ENCODE results near the gene NFKBIE. TPM values are rescaled to one million over a fixed set of nuclear protein-coding genes. Genes with fewer than 3 reads are reported as not detected.

NFKBIE gene
- total RNA-seq, 1 donor from 2014 or later, result 10.9 TPM

DNA sequence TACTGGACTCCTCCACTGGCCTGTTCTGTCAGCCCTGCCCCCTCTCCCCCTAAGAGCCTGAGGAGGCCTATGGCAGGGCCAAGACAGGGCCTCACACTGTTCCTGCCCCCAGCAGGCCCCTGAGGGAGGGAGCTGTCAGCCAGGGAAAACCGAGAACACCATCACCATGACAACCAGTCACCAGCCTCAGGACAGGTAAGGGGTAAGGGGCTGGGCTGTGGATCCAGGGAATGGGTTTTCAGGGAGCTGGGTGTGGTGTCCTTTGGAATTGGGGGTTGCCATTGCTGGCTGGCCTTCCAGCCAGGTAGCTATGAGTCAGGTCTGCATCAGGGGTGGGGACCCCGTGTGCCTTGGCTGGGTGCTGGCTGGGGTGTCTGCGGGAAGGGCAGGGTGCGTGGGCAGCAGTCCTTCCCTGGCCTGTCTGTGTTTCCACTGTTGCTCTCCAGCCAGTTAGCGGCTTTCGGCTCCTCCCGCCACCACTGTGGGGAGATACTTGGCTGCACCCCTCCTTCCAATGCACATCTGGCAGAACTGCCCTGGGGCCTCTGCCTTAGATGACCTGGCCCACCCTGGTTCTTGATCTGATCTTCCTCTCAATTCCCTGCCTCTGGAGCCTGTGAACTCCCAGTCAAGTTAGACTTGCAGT, 38.1 kb downstream of the NFKBIE start:
- DNase-seq (ENCODE audit: low spot score), result no peak

DNA sequence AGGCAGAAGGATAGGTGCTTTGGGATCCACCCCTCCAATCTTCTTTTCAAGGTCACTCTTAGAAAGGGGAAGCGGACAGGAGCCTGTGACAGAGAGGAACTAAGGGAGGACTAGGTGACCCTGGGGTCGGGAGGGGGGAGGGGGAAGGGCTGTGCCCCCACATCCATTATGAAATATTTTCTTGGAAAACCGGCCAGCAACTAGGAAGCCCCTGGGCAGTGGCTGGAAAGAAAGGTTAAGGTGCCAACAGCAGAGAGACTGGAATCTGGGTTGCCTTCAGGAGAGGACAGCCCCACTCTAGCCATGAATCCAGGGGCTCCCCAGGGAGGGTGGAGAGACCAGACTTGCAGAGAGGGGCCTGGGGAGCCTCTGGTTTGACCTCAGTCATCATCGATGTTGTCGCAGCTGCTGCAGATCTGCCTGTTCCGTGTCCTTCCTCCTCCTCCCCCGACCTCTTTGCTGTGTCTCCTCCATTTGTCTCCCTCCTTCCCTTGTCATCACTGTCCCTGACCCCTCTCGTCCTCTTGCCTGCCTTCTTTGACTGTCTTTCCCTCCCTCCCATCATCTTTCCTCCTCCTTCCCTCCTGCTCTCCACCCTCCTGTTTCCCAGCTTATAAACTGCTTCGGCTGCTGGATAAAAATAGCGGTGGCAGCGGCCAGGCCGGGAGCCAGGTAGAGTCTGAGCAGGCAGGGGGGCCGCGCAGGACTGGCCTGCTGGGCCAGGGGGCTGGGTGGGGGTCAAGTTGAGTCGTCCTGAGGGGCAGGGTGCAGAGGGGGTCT, 38.8 kb downstream of the NFKBIE start:
- DNase-seq (ENCODE audit: low spot score), result no peak

DNA sequence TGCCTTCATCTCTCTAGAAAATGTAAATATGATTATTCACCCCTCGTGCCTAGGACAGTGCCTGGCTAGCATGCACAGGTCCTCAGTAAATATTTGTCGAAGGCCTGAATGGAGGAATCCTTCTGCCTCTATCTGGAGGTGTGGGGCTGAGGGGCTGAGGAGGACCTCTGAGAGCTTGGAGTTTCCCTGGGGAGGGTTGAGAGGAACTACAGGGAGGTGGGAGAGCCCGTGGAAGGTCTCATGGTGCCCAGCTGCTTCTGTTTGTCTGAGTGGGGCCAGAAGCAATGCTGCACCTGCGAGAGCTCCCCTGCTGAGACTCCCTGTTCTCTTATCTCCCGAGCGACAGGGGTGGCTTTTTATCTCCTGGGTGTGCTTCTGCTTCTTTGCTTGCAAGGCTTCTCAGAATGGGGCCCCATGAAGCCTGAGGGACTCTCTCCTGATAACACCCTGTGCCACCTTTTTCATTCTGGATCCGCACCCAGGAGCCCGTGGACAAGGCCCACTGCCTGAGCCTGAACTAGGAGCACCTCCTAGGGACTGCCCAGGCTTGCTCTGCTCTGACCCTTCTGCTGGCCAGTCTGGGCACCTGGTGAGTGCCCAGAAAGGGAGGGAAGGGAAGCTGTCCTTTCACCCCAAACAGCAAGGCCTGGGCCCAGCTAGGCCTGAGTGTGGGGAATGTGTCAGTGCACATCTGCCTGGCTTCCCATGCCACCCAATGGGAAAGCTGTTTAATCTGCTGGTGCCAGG, 39.6 kb downstream of the NFKBIE start:
- no peak for DNase-seq (ENCODE audit: low spot score)

DNA sequence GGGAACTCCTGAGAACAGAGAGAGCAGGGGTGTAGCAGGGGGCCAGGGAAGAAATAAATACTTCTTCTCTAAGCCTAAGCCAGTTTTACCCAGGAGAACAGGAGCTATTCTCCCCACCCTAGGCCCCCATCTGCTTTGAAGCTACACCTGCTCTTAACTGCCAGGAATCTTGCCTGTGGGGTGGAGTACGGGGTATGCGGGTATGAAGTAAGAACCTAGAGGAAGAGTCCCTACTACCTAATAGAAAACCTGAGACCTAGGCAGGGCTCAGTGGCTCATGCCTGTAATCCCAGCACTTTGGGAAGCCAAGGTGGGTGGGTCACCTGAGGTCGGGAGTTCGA, 40.4 kb downstream of the NFKBIE start:
- DNase-seq (ENCODE audit: low spot score), result no peak

DNA sequence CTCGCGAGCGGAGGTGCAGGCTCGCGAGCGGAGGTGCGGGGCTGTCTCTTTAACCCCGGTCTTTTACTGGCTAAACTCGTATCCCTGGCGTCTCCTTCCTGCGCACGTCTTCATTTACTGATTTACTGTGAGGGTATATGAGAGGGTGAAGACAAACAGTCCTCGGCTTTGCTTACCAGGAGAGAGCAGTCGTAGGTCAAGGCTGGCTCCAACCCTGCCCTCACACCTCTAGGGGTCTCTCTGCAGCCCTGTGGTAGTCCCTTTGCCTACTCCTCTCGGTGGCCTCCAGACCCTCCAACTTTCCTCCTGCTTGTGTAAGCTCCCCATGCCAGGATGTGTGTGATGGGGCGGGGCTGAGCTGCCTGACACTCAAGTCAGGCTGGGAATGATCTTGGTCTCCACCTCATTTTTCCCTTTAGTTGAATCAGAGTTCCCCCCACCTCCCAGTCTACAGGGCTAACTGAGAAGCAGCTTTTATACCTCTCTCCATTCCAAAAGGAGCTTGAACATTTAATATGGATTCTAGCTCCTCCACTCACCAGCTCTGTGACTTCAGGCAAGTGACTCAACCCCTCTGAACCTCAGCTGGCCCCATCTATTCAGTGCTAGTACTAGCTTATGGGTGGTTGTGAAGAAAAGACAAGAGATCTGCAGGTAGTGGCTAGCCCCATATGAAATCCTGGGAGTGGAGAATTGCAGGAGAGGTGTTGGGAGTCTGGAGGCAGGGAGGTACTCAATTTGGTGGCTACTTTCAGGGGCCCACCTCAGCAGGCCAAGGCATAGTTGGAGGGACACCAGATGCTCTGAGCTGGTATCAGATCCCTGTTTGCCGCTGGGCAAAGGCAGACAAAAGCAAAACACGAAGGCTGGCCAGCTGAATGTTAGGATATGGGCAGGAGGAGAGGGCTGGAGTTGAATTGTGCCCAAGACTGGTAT, 41.1 kb downstream of the NFKBIE start:
- no peak for DNase-seq (ENCODE audit: low spot score)

DNA sequence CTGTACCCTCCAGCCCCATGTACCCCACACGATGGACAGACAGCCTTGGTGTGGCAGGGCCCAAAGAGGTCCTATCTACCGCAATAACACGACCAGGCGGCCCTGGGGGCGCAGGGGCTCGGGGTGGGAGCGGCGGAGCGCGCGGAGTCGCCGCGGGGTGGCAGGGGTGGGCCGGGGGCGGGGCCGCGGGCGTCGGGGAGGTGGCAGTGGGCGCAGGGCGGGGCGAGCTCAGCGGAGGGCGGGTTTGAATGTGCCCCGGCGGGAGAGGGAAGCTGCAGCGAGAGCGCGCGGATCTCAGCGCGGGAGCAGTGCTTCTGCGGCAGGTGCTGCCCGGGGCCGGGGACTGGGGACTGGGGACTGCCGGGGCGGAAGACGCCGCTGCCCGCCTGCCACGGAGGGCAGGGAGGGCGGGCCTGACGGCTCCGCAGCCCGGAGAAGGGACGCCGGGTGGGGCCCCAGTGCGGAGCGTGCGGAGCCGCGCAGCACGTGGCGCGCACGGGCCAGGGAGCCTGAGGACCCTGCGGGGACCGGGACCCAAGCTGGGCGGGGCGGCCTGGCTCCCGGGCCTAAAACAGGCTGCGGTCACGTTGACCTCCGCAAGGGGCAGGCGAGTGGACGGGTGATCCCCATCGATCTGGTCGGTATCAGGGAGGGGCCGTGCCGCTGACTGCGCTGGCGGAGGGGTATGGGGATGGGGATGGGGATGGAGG, 41.9 kb downstream of the NFKBIE start, which contains the start of gene SLC29A1:
Gene SLC29A1, plus strand, starts transcription at position 277 of the 710 bp plus-strand sequence. CDS start 3,719 bp downstream, outside the sequence.
- peak; percentile 69 for DNase-seq (ENCODE audit: low spot score)

DNA sequence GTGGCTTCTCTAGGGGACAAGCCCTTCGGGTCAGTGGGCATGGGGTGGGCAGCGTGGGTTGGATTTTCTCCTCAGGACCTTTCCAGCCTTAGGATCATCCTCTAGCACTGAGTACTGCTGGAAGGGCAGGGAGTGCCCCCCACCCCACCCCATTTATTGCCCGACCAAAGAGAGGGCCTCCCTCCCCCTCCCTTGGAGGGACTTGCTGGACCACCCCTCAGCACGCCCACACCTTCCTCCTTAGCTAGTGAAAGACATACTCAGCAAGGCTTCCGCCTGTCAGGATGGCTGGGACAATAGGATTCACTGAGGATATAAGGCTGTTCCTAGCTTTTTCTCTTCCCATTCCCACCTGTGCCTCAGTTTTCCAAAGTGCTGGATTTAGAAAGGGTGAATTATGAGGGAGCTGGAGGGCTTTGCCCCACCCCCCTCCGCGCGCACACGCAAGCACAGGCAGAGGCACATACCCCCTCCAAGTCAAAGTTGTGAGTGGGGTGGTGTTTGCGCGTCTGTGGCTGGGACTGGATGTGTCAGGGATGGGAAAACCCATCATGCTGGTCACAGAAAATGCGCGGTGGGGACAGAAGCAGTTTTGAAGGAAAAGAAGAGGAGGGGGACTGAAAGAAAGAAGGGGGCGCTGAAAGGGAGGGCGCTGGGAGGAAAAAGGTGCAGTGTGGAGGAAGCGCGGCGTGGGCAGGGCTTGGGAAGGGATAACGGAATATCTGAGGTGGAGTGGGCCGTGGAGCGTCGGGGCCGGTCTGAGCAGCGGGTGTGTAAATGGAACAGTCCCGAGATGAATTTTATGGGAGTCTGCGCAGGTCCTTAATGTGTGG, 42.6 kb downstream of the NFKBIE start:
- DNase-seq (ENCODE audit: low spot score), result no peak

DNA sequence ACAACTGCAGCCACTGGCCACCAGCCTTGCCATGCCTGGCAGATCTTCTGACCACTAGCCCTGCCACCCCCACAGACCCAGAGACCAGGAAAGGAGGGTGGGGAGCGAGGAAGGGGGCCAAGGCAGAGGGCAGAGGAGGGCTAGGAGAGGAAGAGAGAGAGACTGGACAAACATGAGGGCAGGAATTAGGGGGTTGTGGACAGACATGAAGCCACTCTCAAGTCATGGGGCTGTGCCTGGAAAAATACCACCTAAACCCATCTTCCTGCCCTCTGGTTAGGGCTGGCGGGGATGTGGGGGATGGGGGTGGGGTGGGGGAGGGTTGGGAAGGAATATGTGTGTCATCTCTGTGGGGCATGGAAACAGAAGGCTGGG, 43.4 kb downstream of the NFKBIE start:
- no peak for DNase-seq (ENCODE audit: low spot score)

DNA sequence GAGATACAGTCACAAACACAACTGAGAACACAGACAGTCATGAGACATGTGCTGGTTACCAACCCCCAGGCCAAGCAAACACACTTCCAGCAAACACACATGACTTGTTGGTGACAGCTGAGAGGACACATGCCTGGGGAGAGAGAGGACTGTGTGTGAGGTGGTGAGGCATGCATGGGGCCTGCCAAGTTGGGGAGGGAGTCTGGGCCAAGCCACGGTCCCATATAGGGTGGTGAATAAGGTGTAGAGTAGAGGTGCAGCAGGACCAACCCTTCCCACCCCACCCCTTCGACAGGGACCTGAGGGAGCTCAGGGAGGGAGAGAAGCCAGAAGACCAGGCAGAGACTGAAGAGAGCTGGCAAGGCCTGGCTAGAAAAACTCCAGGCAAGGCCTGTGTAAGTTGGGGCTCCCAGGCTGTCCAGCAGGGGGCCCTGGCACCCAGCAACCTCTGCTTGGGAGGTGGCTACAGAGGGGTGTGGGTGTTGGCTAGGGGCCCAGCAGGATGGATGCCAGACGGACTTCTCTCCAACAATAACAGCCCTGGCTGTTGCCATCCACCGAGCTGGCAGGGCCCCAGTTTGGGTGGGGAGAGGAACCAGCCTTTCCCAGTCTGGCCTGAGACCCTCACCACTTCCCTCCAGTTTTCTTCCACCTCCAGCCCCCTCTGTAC, 43.9 kb downstream of the NFKBIE start:
- peak; percentile 94 for DNase-seq (ENCODE audit: low spot score)

DNA sequence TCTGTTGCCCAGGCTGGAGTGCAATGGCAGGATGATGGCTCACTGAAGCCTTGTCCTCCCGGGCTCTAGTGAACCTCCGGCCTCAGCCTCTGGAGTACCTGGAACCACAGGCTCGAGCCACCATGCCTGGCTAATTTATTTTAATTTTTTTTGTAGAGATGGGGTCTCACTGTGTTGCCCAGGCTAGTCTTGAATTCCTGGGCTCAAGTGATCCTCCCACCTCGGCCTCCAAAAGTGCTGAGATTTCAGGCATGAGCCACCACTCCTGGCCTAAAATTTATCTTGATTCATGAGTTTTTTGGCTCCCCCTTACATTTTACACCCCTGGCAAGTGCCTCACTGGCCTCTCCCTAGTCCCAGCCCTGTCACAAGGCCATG, 44.4 kb downstream of the NFKBIE start:
- DNase-seq (ENCODE audit: low spot score), result no peak

DNA sequence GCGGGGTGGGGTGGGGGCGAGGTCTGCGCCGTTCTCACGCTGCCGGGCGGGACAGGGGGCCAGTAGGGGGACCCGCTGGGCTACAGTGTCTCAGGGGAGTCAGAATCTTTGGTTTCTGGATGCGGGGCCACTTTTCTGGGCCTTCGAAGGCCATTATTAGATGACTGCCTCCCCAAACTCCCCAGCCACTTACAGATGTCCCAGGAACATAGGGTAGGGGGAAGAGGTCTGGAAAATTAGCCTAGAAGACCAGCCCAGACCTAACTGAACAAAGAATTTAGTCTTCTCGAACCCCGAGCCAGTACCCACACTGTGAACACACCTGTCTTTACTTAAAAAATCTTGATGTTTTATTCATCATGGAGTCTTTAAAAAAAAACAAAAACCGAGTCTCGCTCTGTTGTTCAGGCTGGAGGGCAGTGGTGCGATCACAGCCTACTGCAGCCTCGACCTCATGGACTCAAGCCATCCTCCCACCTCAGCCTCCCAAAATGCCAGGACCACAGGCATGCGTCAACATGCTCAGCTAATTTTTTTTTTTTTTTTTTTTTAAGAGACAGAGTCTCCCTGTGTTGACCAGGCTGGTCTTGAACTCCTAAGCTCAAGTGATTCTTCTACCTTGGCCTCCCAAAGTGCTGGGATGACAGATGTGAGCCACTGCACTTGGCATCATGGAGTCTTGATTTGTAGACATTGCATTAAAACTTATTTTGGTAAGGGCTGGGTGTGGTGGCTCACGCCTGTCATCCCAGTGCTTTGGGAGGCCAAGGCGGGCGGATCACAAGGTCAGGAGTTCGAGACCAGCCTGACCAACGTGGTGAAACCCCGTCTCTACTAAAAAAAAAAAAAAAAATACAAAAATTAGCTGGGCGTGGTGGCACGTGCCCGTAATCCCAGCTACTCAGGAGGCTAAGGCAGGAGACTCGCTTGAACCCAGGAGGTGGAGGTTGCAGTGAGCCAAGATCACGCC, 45.3 kb downstream of the NFKBIE start:
- DNase-seq (ENCODE audit: low spot score), result no peak

DNA sequence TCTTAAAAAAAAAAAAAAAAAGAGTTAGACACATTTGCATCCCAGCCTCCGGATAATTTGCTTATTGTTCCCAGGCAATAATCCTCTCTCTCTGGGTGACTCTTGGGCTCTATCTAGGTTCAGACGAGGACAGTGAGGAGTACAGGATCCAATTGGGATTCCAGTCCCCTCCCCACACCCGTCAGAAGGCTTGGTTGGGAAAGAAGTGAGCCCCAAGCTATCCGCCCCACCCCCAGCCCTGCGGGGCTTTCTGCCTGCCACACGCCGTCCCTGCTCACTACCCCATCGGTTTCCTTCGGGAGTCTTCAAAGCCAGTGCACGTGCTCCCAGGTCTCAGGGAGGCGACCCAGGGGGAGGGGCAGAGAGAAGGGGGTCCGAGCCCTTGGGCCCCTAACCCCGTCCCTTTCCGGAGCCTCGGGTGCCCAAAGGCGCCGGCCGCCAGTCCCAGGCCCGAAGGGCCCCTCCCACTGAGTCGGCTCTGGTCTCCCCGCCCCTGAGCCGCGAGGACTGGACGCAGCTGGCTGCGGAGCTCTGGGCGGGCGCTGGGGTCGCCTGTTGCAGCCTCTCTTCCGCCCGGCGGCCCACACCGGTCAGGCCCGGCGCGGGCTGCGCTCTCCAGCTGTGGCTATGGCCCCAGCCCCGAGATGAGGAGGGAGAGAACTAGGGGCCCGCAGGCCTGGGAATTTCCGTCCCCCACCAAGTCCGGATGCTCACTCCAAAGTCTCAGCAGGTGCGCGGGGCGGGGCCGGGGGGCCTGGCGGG, 46.1 kb downstream of the NFKBIE start:
- DNase-seq (ENCODE audit: low spot score), result peak; percentile 79

DNA sequence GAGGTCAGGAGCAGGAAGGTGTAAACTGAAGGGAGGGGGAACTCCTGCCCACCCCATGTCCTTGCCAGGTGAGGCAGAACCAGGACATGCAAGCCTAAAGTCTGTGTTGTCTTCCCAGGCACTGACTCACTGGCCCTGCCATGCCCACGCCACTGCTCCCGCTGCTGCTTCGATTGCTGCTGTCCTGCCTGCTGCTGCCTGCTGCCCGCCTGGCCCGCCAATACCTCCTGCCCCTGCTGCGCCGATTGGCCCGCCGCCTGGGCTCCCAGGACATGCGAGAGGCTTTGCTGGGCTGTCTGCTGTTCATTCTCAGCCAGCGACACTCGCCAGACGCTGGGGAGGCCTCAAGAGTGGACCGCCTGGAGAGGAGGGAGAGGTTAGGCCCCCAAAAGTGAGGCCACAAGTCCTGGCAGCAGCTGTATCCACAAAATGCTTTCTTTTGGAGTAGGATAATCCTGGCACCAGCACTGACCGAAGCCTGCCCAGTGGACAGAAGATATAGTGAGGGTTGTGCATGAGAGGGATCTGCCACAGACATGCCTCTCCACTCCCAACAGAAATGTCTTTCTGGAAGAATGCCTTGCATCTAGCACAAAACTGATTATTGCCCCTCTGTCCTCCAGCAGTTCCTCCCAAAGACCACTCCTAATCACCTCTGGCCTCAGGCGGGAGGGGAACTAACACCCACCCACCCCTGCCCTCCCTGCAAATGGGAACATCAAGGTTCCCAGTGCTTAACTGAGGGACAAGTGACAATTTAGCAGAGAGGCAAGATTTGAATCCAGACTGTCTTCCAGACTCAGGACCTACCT, 47.8 kb downstream of the NFKBIE start:
- no peak for DNase-seq (ENCODE audit: low spot score)

DNA sequence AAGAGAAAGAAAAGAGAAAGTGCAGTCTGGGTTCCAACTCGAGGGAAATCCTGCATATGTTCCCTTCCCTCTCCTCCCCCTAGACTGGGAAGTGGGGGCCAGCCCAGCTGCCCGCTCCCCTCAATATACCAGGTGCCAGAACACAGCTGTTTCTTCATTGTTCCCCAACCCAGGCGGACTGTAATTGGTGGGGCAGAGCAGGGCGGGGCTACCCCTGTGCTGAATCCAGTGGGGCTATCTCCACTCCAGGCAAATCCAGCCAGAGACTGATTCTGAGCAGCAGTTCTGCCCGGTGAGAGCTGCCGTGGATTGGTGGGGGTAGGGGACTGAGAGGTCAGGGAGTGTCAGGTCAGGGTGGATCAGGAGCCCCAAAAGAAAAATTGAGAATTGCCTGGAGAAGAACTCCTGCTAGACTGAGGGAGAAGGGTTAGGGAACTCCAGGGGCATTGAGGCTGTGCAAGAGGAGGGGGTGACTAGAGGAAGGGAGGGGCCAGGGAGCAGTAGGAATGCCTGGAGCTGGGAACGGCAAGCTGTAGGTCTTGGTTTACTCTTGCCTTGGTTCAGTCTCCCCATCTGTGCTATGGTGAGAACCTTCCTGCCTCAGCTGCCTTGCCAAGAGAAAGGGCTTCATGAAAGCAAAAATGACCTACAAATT, 48.5 kb downstream of the NFKBIE start, which contains the start of gene MYMX:
Gene MYMX, plus strand, starts transcription at position 250 of the 655 bp plus-strand sequence. CDS start 546 bp downstream, outside the sequence.
- DNase-seq (ENCODE audit: low spot score), result no peak

DNA sequence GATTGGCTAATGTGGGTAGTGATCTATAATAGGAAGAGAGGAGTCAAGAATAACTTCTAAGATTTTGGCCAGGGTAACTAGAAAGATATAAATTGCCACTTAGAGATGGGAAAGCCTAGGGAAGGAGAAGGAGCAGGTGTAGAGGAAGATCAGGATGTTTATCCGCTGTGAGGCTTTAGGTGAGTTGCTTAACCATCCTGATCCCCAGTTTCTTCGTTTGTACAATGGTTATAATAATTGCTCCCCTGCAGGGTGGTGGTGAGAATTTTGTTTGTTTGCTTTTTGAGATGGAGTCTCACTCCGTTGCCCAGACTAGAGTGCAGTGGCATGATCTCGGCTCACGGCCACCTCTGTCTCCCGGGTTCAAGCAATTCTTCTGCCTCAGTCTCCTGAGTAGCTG, 51.0 kb downstream of the NFKBIE start:
- DNase-seq (ENCODE audit: low spot score), result no peak

DNA sequence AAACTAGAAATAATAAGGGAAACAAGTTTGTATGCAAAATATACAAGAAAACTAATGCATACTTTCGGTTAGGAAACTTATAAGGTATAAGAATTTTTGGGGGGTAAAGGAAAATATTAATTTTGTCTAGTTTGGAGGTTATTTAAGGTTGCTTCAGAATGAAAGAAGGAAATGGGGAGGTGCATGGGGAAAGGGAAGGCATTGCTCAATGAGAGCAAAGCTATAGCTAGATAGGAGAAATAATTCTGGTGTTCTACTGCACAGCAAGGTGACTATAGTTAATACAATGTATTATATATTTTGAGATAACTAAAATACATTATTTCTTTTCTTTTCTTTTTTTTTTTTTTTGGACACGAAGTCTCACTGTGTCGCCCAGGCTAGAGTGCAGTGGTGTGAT, 54.1 kb downstream of the NFKBIE start:
- DNase-seq (ENCODE audit: low spot score), result no peak

All from mucosa of gallbladder (tissue), 1 donor.